Neural progenitor cell (in vitro differentiated cells): ENCODE data around the gene TBCA.

ENCODE experiments used
- EZH2 ChIP-seq: fragments of 200-600 bp; sonication (generic); IDR thresholded peaks from 2 replicates; pipeline ENCODE4 v1.6.1; 2017; ENCODE audit warnings: antibody characterized with exemption, mild to moderate bottlenecking, moderate library complexity
- EZH2phosphoT487 ChIP-seq: fragments of 200-600 bp; sonication (generic); IDR thresholded peaks from 2 replicates; pipeline ENCODE4 v1.6.1; 2017; ENCODE audit warnings: antibody characterized with exemption
- TF ChIP-seq, protein P1 (sequence below): fragments of 200-600 bp; sonication (generic); IDR thresholded peaks from 2 replicates; pipeline ENCODE4 v1.5.1; 2017; ENCODE audit warnings: antibody characterized with exemption, mild to moderate bottlenecking

DNA sequence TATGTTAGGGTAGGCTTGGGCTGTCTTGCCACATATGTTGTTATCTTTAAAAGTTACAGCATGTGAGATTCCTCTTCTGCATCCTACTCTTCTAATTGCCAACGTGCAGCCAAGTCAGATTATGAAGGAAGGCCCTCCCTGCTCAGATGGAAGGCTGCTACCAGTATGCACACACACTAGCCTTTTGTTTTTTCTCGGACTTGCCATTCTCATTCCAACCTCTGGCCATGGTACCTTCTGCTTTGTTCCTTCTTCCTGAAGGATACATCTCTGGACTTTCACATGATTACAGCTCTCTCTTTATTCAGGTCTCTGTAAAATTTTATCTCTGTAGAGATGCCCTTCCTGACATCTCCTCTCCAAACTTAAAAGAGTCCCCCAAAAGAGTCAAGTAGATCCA lies 124.8 kb downstream of the TBCA start:
- TF ChIP-seq, protein P1, sequence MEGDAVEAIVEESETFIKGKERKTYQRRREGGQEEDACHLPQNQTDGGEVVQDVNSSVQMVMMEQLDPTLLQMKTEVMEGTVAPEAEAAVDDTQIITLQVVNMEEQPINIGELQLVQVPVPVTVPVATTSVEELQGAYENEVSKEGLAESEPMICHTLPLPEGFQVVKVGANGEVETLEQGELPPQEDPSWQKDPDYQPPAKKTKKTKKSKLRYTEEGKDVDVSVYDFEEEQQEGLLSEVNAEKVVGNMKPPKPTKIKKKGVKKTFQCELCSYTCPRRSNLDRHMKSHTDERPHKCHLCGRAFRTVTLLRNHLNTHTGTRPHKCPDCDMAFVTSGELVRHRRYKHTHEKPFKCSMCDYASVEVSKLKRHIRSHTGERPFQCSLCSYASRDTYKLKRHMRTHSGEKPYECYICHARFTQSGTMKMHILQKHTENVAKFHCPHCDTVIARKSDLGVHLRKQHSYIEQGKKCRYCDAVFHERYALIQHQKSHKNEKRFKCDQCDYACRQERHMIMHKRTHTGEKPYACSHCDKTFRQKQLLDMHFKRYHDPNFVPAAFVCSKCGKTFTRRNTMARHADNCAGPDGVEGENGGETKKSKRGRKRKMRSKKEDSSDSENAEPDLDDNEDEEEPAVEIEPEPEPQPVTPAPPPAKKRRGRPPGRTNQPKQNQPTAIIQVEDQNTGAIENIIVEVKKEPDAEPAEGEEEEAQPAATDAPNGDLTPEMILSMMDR: no peak
- TF ChIP-seq EZH2 (no peak), EZH2phosphoT487 (no peak)
